Stimulated activated CD8-positive, alpha-beta memory T cell treated with anti-CD3 and anti-CD28 coated beads, Interleukin-12 subunit alpha, Interleukin-12 subunit beta, amount 100 ng/mL, for 4 hours (primary cell): Measurements from ENCODE around the gene NPPA.

Experiments used
- DNase-seq: peaks from one replicate; pipeline ENCODE4 v3.0.0-alpha.2; 2020; ENCODE audit warnings: low read depth

The NPPA gene

GRCh38 chr1:11874258-11874562 is 26.6 kb upstream of the NPPA start:
- no peak for DNase-seq

GRCh38 chr1:11873395-11874257 is 26.0 kb upstream of the NPPA start:
- no peak for DNase-seq

- DNase-seq, result no peak
These were observed 25.0 kb upstream of the NPPA start for GRCh38 chr1:11872545-11872944.

GRCh38 chr1:11869650-11870207 is 22.1 kb upstream of the NPPA start:
- no peak for DNase-seq

- no peak for DNase-seq
These were observed 21.5 kb upstream of the NPPA start for GRCh38 chr1:11869104-11869503.

- no peak for DNase-seq
These were observed 20.9 kb upstream of the NPPA start for GRCh38 chr1:11868331-11868980.

GRCh38 chr1:11862890-11863289 is 15.3 kb upstream of the NPPA start:
- no peak for DNase-seq

GRCh38 chr1:11860587-11860986 is 13.0 kb upstream of the NPPA start:
- no peak for DNase-seq

- no peak for DNase-seq
These were observed 12.5 kb upstream of the NPPA start for GRCh38 chr1:11860083-11860482.

- peak; percentile 14 for DNase-seq
These were observed 11.6 kb upstream of the NPPA start for GRCh38 chr1:11858968-11859871.

GRCh38 chr1:11858613-11858967 is 11.0 kb upstream of the NPPA start, which contains the start of gene NPPB:
Gene NPPB, minus strand, starts transcription at chr1:11858945. Its CDS starts 112 bp downstream, at chr1:11858833.
- DNase-seq, result no peak

GRCh38 chr1:11858158-11858557 is 10.6 kb upstream of the NPPA start:
- no peak for DNase-seq

GRCh38 chr1:11857164-11857851 is 9.7 kb upstream of the NPPA start:
- DNase-seq, result no peak

- no peak for DNase-seq
These were observed 9.1 kb upstream of the NPPA start for GRCh38 chr1:11856698-11857097.

GRCh38 chr1:11855430-11855829 is 7.8 kb upstream of the NPPA start:
- DNase-seq, result no peak

GRCh38 chr1:11854519-11854918 is 6.9 kb upstream of the NPPA start:
- no peak for DNase-seq

GRCh38 chr1:11851180-11851579 is 3.6 kb upstream of the NPPA start:
- DNase-seq, result no peak

GRCh38 chr1:11850156-11850555 is 2.6 kb upstream of the NPPA start:
- no peak for DNase-seq

- no peak for DNase-seq
These were observed 754 bp upstream of the NPPA start for GRCh38 chr1:11848373-11848700.

GRCh38 chr1:11845641-11846335 is 1.8 kb downstream of the NPPA start:
- no peak for DNase-seq
